Hematopoietic multipotent progenitor cell treated with erythropoietin and hydrocortisone succinate and interleukin-3 and kit ligand, for 15 days (in vitro differentiated cells): ENCODE measurements around the gene FDCSP.
"Not testable (repeated sequence)": the region's sequence is repeated elsewhere in the genome, so short reads cannot be mapped to it uniquely, and the experiment has no call there.

Experiments
- DNase-seq: peaks from one replicate; pipeline ENCODE4 v3.0.0-alpha.2; 2015; ENCODE audit warnings: low spot score

The FDCSP gene

DNA sequence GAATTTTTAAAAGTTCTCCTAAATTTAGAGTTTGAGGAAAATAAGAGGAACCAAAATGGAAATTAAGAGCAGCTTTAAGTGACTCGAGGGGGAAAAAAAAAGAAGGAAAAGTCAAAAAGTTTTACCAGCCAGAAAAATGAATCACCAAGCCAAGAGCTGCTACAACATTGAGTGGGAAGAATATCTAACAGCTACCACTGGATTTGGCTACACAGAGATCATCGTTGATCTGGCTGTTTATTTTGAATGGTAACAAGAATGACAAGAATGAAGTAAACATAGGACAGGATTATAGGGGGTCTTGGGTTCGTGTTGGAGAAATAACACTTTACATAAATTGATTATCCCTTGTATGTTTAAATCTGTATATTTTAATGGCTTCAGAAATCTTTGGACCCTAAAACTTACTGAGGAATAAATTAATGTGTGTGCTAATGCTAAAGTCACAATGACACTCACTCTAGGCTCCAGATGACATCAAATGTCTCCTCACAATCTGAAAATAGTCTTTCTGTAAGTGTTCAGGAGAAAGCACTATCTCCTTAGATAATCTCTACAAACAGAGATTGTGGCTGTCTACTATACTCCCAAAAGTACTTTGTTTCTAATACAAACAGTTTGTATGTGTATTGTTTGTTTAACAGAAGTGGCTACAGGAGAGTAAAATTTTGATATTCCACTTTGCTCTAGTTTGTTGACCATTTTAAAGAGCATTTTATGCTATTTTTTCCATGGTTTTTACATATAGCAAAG, 13.4 kb downstream of the FDCSP start:
- no peak for DNase-seq

DNA sequence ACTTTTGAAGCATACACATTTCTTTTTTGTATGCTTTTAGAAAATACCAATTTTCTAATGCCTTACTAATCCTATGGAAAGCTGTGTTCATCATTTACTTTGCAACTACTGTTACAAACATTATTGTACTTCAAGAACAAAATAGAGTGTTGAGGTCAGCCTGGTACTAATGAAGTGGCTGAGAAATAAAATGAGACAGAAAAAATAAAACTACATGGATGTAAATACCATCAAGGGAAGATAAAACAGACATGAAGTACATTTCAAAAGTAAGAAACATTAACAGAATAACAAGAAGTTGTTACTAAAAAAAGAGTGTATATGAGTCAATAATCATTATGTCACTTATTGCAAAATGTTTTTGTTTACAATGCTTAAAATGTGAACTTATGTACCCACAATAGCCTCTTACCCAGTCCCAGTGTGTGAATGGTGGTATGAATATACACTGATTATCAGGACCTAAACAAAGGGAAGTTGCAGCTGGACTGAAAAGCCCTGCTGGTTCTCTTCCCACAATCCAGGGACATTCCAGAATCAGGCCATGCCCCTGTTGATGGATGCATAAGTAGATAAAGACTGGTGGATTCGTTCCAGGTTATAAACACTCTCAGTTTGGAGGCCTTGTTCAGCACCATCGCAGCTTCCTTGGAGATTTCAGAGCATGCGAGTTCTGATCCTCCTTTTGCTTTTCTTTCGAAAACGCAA, 14.1 kb downstream of the FDCSP start:
- no peak for DNase-seq

DNA sequence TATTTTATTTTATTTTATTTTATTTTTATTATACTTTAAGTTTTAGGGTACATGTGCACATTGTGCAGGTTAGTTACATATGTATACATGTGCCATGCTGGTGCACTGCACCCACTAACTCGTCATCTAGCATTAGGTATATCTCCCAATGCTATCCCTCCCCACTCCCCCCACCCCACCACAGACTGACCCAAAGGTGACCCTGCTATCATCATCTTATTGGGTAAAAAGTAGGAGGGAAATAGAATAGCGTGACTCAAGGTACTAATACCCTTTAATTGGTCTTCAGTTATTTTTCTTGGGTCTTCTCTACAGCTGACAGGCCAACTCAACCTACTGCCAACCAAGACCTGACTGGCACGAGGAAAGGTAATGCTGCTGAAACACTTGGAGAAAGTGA, 16.4 kb downstream of the FDCSP start, which contains the start of gene CSN3:
CSN3 (plus strand) TSS at position 301 of the 400 bp plus-strand sequence. CDS start 2,223 bp downstream, outside the sequence.
- DNase-seq = not testable (repeated sequence)

DNA sequence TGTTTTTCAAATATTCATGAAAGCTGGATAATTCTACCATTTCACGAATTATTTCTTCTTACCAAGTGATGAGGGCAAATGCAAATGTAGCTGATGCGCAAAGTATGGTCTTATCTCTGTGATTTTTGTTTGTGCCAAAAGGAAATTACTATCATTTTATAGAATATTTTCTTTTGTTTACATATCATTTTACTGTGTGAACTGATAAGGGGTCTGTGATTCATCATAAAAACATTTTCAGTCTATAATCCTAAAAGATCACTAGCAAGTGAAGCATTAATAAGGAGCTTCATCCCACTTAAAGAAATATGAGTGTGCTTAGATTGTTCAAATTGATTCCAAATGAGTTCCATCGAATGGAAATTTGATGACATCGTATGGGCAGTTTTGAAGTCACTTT, 17.2 kb downstream of the FDCSP start:
- DNase-seq = no peak

DNA sequence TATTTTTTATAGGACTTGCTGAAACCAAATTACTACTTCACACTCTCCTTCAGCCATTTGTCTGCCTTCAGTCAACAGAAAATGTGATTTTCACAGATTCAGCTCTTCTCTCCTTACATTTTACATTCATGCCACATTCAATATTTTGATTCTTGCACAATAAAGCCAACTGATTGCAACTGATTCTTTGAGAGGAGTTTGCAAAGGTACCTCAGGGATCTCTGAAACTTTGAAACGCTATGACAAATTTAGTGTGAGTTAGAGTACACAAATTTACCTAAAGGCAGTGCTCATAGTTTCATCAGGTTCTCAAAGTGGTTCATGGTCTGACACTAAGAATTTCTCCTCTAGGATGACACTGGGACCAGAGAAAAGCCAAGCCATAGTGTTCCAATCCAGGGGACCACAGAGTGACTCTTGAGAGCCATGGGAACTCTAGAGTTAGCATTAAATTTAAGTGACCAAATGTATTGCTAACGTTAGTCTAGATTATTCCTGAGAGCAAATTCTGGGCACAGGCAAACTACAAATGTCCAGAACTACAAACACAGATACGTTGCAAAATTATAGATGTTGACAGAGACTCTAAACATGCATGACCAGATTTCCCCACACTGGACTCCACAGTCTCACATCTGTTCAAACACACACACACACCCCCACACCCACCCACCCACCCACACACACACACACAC, 25.5 kb downstream of the FDCSP start:
- DNase-seq = no peak

DNA sequence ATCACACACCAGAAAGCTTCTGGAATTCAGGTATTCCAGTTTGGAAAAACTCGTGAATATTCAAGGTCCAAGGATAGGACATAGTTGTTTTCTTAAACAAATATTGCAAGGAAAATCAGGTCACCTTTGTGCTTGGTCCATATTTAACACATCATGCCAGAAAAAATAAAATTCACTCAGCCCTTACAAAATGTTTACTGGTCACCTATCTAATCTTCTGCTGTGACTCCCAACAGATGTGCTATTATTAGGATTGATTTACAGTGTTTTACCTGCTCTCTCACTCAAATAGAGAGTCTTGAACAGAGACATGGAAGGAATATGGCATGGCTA, 26.0 kb downstream of the FDCSP start:
- DNase-seq = no peak

DNA sequence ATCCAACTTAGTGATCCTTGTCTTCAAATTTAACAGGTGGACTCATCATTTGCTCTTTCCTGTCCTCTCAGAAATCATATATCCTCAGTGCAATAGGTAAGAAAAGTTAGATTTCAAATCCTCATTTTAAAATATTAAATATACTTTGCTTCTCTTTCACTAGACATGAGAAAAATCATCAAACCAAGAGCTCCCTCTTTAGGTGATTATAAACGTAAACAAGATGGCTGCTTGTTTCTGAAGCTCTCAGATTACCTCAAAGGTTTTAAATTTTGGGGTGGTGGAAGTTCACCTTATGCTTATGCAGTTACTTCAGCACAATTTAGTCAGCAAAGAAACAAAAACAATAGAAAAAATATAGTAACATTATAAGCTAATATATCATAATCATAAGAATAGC, 43.8 kb downstream of the FDCSP start:
- DNase-seq = no peak

DNA sequence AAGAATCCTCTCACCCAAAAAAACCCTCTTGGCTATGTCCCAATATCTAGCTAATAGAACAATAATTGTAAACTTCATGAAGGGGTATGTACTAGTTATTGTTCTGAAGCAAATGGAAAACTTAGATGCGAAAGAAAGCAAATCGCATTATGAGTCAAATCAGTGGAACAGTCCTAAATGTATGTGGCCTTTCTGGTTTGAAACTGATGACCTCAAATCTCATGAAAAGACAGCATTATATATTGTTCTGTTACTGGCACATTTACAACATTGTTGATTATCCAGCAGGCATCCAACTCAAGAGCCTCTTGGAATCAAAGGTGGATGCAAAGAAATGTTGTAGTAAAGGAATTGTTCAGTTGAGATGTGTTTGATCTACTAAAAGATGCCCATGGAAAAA, 51.2 kb downstream of the FDCSP start:
- no peak for DNase-seq

DNA sequence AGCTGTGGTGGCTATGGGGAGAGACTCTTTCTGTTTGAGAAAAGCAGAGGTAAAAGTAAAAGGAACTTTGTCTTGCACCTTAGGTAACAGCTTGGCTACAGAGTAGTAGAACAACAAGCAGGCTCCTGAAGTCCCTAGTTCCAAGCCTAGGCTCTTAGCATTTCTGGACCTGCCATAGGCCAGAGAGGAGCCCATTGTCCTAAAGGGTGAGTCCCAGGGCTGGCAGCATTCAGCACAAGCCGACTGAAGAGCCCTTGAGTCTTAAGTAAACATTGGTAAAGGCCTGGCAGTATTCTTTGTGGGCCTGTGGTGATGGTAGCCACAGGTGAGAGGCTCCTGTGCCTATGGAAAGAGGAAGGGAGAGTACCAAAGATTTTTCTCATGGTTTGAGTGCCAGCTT, 54.6 kb downstream of the FDCSP start:
- no peak for DNase-seq
